Measurements from ENCODE around the gene MAK.
A peak's percentile ranks its signal among the peaks of the same experiment; 100 is the strongest.
"Not testable (repeated sequence)": the region's sequence is repeated elsewhere in the genome, so short reads cannot be mapped to it uniquely, and the experiment has no call there.

Gene MAK, protein sequence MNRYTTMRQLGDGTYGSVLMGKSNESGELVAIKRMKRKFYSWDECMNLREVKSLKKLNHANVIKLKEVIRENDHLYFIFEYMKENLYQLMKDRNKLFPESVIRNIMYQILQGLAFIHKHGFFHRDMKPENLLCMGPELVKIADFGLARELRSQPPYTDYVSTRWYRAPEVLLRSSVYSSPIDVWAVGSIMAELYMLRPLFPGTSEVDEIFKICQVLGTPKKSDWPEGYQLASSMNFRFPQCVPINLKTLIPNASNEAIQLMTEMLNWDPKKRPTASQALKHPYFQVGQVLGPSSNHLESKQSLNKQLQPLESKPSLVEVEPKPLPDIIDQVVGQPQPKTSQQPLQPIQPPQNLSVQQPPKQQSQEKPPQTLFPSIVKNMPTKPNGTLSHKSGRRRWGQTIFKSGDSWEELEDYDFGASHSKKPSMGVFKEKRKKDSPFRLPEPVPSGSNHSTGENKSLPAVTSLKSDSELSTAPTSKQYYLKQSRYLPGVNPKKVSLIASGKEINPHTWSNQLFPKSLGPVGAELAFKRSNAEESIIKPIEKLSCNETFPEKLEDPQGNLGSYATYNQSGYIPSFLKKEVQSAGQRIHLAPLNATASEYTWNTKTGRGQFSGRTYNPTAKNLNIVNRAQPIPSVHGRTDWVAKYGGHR

DNA sequence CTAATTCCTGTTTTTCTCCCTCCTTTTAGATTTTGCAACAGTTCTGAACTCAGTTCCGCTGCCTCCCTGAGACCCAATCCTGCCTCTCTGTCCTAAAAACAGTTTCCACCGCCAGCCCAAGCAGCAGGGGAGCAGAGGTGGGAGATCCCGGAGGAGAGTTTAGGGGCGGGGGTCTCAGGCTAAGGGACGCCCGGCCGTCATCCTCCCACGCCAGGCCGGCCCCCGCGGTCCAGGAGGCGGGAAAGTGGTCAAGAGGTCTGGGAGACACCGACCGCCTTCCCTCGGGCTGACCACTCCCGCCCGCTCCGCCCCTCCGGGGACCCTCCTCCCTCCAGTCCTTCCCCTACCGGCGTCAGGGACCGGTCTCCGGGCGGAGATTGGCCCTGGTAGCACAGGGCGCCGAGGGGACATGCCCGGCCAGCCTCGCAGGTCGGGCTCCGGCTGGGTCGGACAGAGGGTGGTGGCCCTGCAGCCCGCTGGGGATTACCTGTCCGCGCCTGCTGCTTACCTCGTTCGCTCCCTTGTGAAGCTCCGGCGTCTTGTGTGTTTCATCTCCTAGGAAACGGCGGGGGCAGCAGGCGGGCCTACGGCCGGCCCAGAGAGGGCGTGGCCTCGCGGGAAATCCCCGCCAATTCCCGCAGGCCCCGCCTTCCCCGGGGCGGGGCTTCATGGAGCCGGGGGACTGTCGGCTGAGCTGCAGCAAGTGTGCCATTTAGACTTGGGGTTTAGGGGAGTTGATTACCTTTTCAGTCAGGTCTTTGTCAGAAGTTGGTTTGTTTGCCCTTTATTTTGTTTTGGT lies at the start of gene MAK:
TSS of gene MAK (minus strand) at position 545 of the 799 bp plus-strand sequence. CDS start 7,891 bp downstream, outside the sequence.
- peak within 1 kb of the TSS; percentile 75 for H3K4me3 Mint-ChIP-seq
- no peaks in the 10 kb centered on the region for H3K36me3 Mint-ChIP-seq (ENCODE audit: low read depth)
- peak; percentile 91 for DNase-seq
- peak within 1 kb of the TSS; percentile 98 for H3K27ac Mint-ChIP-seq
- H3K9me3 Mint-ChIP-seq, result peaks cover 6% of the 10 kb centered on the region
- H3K27me3 Mint-ChIP-seq, result peaks cover 72% of the 10 kb centered on the region
- H3K4me1 Mint-ChIP-seq (ENCODE audit: low read depth), result peaks cover 27% of the 10 kb centered on the region

DNA sequence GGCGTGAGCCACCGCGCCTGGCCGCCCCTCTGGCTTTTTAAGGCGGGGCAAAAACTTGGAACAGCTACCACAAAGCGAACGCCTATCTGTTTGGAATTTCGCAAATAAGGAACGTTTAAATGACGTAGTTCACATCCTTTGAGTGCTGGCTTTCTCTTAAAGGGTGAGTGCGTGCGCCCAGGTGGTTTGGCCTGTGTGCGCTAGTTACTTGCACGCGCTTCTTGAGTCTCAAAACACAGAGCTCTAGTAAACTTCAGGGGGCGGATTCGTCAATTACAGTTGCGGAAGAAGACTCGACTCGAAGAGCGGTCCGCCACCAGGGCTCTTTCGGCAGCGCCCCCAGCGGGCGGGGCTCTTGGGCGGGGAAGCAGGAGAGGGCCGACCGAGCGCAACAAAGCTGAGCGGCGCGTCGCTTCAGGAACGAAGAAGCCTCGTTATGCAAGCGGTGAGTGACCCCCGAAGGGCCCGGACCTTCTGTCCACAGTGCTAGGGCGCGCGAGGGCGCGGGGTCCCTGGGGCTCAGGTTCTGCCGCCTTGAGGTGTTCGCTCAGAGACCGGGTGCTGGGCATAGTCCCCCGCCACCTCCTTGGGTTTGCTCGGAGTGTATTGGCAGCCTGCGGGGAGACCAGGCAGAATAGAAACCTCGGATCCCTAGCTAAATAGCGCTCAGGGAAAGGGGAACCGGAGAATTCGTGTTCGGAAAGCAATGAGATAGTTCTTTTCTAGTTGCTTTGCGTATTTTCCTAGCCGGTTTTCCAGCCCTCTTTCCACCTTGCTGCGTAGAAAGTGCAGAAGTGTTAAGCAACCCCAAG lies 48.6 kb upstream of the MAK start, which contains the start of gene SYCP2L:
TSS of gene SYCP2L (plus strand) at position 362 of the 812 bp plus-strand sequence. CDS start at position 437, 75 bp downstream.
- peak; percentile 51 for DNase-seq
- Mint-ChIP-seq H3K27me3 (peaks cover 90% of the 10 kb centered on the region), H3K27ac (no peak within 1 kb of the TSS), H3K4me3 (peak within 1 kb of the TSS; percentile 74), H3K4me1 (ENCODE audit: low read depth) (peaks cover 20% of the 10 kb centered on the region), H3K36me3 (ENCODE audit: low read depth) (no peaks in the 10 kb centered on the region), H3K9me3 (peaks cover 5% of the 10 kb centered on the region)

GRCh38 chr6:10886365-10886690 lies 48.0 kb upstream of the MAK start:
- DNase-seq; H3K9me3 Mint-ChIP-seq; H3K36me3 Mint-ChIP-seq (ENCODE audit: low read depth); H3K27ac Mint-ChIP-seq: not testable (repeated sequence)
- Mint-ChIP-seq H3K4me3 (peak overlapping the region; percentile 74), H3K4me1 (ENCODE audit: low read depth) (peaks cover 24% of the 10 kb centered on the region), H3K27me3 (peaks cover 91% of the 10 kb centered on the region)

GRCh38 chr6:10884245-10884972 lies 46.1 kb upstream of the MAK start:
- H3K9me3 Mint-ChIP-seq, result peaks cover 4% of the 10 kb centered on the region
- no peak for DNase-seq
- no peaks in the 10 kb centered on the region for H3K36me3 Mint-ChIP-seq (ENCODE audit: low read depth)
- H3K27ac Mint-ChIP-seq, result no peak overlapping the region
- peaks cover 24% of the 10 kb centered on the region for H3K4me1 Mint-ChIP-seq (ENCODE audit: low read depth)
- H3K4me3 Mint-ChIP-seq, result no peak overlapping the region
- peaks cover 93% of the 10 kb centered on the region for H3K27me3 Mint-ChIP-seq

GRCh38 chr6:10883312-10884244 lies 45.2 kb upstream of the MAK start:
- Mint-ChIP-seq H3K27me3 (peaks cover 89% of the 10 kb centered on the region), H3K27ac (no peak overlapping the region), H3K4me1 (ENCODE audit: low read depth) (peaks cover 24% of the 10 kb centered on the region), H3K36me3 (ENCODE audit: low read depth) (no peaks in the 10 kb centered on the region), H3K9me3 (peaks cover 3% of the 10 kb centered on the region), H3K4me3 (no peak overlapping the region)
- DNase-seq, result no peak

DNA sequence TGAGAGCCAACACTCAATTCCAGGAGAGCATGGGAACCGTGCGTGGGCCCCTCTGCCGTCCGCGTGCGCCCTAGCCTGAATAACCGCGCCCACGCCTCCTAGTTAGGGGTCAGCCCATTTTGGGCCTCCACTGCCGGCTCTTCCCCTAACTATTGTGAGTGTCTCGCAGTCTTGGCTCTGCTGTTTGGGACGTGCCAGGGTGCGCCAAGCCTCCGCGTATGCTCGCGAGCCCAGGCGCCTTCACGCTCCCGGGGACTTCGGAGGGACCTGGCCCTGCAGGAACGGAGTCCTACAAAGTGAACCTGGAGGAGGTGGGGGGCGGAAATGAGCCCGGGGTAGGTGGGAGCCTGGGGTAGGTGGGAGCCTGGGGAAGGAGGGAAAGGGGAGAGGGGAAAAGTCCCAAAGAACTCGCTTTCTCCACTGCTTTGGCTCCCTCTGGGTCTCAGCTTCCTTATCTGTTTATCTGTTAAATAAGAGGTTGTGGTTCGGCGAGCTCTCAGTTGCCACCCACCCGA lies 44.4 kb upstream of the MAK start:
- peaks cover 22% of the 10 kb centered on the region for H3K4me1 Mint-ChIP-seq (ENCODE audit: low read depth)
- peaks cover 86% of the 10 kb centered on the region for H3K27me3 Mint-ChIP-seq
- no peaks in the 10 kb centered on the region for H3K9me3 Mint-ChIP-seq
- H3K36me3 Mint-ChIP-seq (ENCODE audit: low read depth), result no peaks in the 10 kb centered on the region
- DNase-seq, result no peak
- no peak overlapping the region for H3K4me3 Mint-ChIP-seq
- no peak overlapping the region for H3K27ac Mint-ChIP-seq

DNA sequence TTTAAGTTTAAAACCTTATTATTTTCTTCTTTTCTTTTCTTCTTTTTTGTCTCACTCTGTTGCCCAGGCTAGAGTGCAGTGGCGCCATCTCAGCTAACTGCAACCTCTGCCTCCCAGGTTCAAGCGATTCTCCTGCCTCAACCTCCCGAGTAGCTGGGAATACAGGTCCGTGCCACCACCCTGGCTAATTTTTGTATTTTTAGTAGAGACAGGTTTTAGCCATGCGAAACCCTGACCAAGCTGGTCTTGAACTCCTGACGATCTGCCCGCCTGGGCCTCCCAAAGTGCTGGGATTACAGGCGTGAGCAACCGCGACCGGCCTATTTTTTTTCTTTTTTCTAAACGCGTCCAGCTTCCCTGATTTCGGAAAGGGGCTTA lies 43.9 kb upstream of the MAK start:
- H3K27me3 Mint-ChIP-seq, result peaks cover 85% of the 10 kb centered on the region
- not testable (repeated sequence) for H3K4me3 Mint-ChIP-seq, H3K27ac Mint-ChIP-seq

GRCh38 chr6:10880366-10880765 lies 42.0 kb upstream of the MAK start:
- Mint-ChIP-seq H3K27ac (no peak overlapping the region), H3K36me3 (ENCODE audit: low read depth) (no peaks in the 10 kb centered on the region), H3K9me3 (no peaks in the 10 kb centered on the region), H3K27me3 (peaks cover 74% of the 10 kb centered on the region), H3K4me1 (ENCODE audit: low read depth) (peaks cover 13% of the 10 kb centered on the region), H3K4me3 (no peak overlapping the region)
- no peak for DNase-seq

More for the DNA sequence above, 43.9 kb upstream of the MAK start:
- H3K36me3 Mint-ChIP-seq (ENCODE audit: low read depth); DNase-seq; H3K9me3 Mint-ChIP-seq: not testable (repeated sequence)
- H3K4me1 Mint-ChIP-seq (ENCODE audit: low read depth), result peaks cover 19% of the 10 kb centered on the region

GRCh38 chr6:10877871-10878270 lies 39.5 kb upstream of the MAK start:
- Mint-ChIP-seq H3K27me3 (peaks cover 67% of the 10 kb centered on the region), H3K4me3 (no peak overlapping the region), H3K36me3 (ENCODE audit: low read depth) (no peaks in the 10 kb centered on the region), H3K27ac (no peak overlapping the region), H3K4me1 (ENCODE audit: low read depth) (peaks cover 8% of the 10 kb centered on the region), H3K9me3 (no peaks in the 10 kb centered on the region)
- no peak for DNase-seq

DNA sequence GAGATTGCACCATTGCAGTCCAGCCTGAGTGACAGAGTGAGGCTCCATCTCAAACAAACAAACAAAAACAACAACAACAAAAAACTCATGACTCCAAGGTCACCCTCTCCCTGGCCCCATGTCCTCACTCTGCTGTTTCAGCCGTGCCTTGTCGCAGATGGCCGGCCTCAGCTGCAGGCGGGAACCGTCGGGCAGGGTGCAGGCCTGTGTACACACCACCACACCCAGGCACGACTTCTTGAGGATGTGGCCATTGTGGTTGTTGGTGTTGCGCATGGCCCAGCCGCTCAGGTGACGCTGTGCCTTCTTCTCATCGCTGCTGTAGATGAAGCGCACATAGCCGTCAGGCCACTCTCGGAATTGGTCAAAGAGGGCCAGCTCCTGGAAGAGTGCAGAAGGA lies 38.7 kb upstream of the MAK start:
- Mint-ChIP-seq H3K27me3 (peaks cover 58% of the 10 kb centered on the region), H3K4me1 (ENCODE audit: low read depth) (peaks cover 4% of the 10 kb centered on the region), H3K36me3 (ENCODE audit: low read depth) (no peaks in the 10 kb centered on the region)

GRCh38 chr6:10875026-10875425 lies 36.7 kb upstream of the MAK start:
- no peak overlapping the region for H3K27ac Mint-ChIP-seq
- no peak for DNase-seq
- H3K27me3 Mint-ChIP-seq, result peaks cover 44% of the 10 kb centered on the region
- H3K9me3 Mint-ChIP-seq, result no peaks in the 10 kb centered on the region
- H3K36me3 Mint-ChIP-seq (ENCODE audit: low read depth), result no peaks in the 10 kb centered on the region
- H3K4me1 Mint-ChIP-seq (ENCODE audit: low read depth), result no peaks in the 10 kb centered on the region
- H3K4me3 Mint-ChIP-seq, result no peak overlapping the region

More for the DNA sequence above, 38.7 kb upstream of the MAK start:
- H3K27ac Mint-ChIP-seq, result no peak overlapping the region
- DNase-seq, result no peak
- H3K4me3 Mint-ChIP-seq, result no peak overlapping the region
- H3K9me3 Mint-ChIP-seq, result no peaks in the 10 kb centered on the region

GRCh38 chr6:10874207-10874606 lies 35.9 kb upstream of the MAK start:
- Mint-ChIP-seq H3K27ac (no peak overlapping the region), H3K4me3 (no peak overlapping the region), H3K36me3 (ENCODE audit: low read depth) (no peaks in the 10 kb centered on the region), H3K27me3 (peaks cover 36% of the 10 kb centered on the region), H3K9me3 (no peaks in the 10 kb centered on the region), H3K4me1 (ENCODE audit: low read depth) (no peaks in the 10 kb centered on the region)
- DNase-seq, result no peak

Data from activated T-cell treated with anti-CD3 and anti-CD28 coated beads, Interleukin-2, amount 50 U/mL, for 24 hours (primary cell).